CMK (cell line): Measurements from ENCODE around the gene KLHL30.

Source experiments
- DNase-seq: peaks from one replicate; pipeline ENCODE4 v3.0.0-alpha.2; 2010; ENCODE audit warnings: low read depth

Gene KLHL30

GRCh38 chr2:238131761-238132462 is 6.6 kb upstream of the KLHL30 start:
- no peak for DNase-seq

GRCh38 chr2:238132463-238133450 is 5.7 kb upstream of the KLHL30 start:
- no peak for DNase-seq

GRCh38 chr2:238133499-238134392 is 4.7 kb upstream of the KLHL30 start:
- no peak for DNase-seq

GRCh38 chr2:238134393-238134785 is 4.1 kb upstream of the KLHL30 start:
- no peak for DNase-seq

- DNase-seq: no peak
These were observed 2.8 kb upstream of the KLHL30 start for GRCh38 chr2:238135601-238136150.

GRCh38 chr2:238136820-238137537 is 1.5 kb upstream of the KLHL30 start:
- no peak for DNase-seq

- no peak for DNase-seq
These were observed 583 bp upstream of the KLHL30 start for GRCh38 chr2:238137885-238138284.

GRCh38 chr2:238139196-238140039 is 950 bp downstream of the KLHL30 start:
- DNase-seq: no peak

GRCh38 chr2:238140040-238140439 is 1.6 kb downstream of the KLHL30 start:
- DNase-seq: no peak

GRCh38 chr2:238140721-238141540 is 2.5 kb downstream of the KLHL30 start:
- no peak for DNase-seq

GRCh38 chr2:238141541-238142318 is 3.3 kb downstream of the KLHL30 start:
- DNase-seq: no peak

- DNase-seq: no peak
These were observed 4.1 kb downstream of the KLHL30 start for GRCh38 chr2:238142382-238143205.

GRCh38 chr2:238143239-238143951 is 4.9 kb downstream of the KLHL30 start:
- DNase-seq: no peak

- no peak for DNase-seq
These were observed 5.8 kb downstream of the KLHL30 start for GRCh38 chr2:238144262-238144661.

GRCh38 chr2:238145046-238145445 is 6.6 kb downstream of the KLHL30 start:
- DNase-seq: no peak

GRCh38 chr2:238145851-238146250 is 7.4 kb downstream of the KLHL30 start:
- DNase-seq: no peak
